K562 (cell line): ENCODE results near the gene CREB3L4.

Experiments used
- CBFB ChIP-seq: sonication (generic); formaldehyde crosslinking; IDR thresholded peaks from 2 replicates; pipeline ENCODE4 v1.4.0; 2020; ENCODE audit warnings: mild to moderate bottlenecking, missing genetic modification reagents
- EZH2 ChIP-seq: IDR thresholded peaks from 2 replicates; pipeline ENCODE4 v1.6.1; 2012; ENCODE audit warnings: low read depth, mild to moderate bottlenecking, inconsistent platforms, low read length, borderline replicate concordance
- FOXM1 ChIP-seq, 2 experiments: fragments of 450-650 bp in 1 of 2; sonication (generic) in 1 of 2; formaldehyde crosslinking in 1 of 2; IDR thresholded peaks; 2 replicates each; pipeline versions ENCODE4 v1.6.1 to v1.9.0; 2017 to 2022; ENCODE audit warnings: low read depth in 2 of 2, mild to moderate bottlenecking in 2 of 2, missing genetic modification reagents in 1 of 2, moderate library complexity in 1 of 2
- GABPB1 ChIP-seq: sonication (generic); formaldehyde crosslinking; IDR thresholded peaks from 2 replicates; pipeline ENCODE4 v1.8.0; 2022; ENCODE audit warnings: mild to moderate bottlenecking, missing genetic modification reagents
- LARP7 ChIP-seq: fragments of 450-650 bp; IDR thresholded peaks from 2 replicates; pipeline ENCODE4 v1.6.1; 2016
- NFE2L1 ChIP-seq: fragments of 450-650 bp; IDR thresholded peaks from 2 replicates; pipeline ENCODE4 v1.6.1; 2016; ENCODE audit warnings: missing genetic modification characterization, low read depth, mild to moderate bottlenecking, missing compliant biosample characterization, moderate library complexity, borderline replicate concordance
- RAD21 ChIP-seq, 2 experiments: fragments of 250-450 bp in 1 of 2; fragments of 450-650 bp in 1 of 2; sonication (Bioruptor Pico) in 1 of 2; formaldehyde crosslinking in 1 of 2; IDR thresholded peaks in 1 of 2; conservative IDR thresholded peaks in 1 of 2; 2 replicates each; pipeline versions ENCODE4 v1.4.0 to v1.8.0; 2020 to 2022; ENCODE audit warnings: mild to moderate bottlenecking in 2 of 2, moderate library complexity in 1 of 2
- SETDB1 ChIP-seq: IDR thresholded peaks from one replicate; pipeline ENCODE4 v1.6.1; 2012; ENCODE audit warnings: low read length, control low read depth, inconsistent platforms
- ZBED1 ChIP-seq: IDR thresholded peaks from 2 replicates; pipeline ENCODE4 v1.6.1; 2014
- ZC3H4 ChIP-seq: sonication (generic); formaldehyde crosslinking; IDR thresholded peaks from 2 replicates; pipeline ENCODE4 v1.9.0; 2021; ENCODE audit warnings: missing genetic modification reagents, borderline replicate concordance
- TF ChIP-seq, protein P1 (sequence below): fragments of 450-650 bp; IDR thresholded peaks from 2 replicates; pipeline ENCODE4 v1.6.1; 2016; ENCODE audit warnings: mild to moderate bottlenecking
- TF ChIP-seq, protein P2 (sequence below), 3 experiments: IDR thresholded peaks in 2 of 3; conservative IDR thresholded peaks in 1 of 3; 2 replicates each; pipeline ENCODE4 v1.5.1; 2011 to 2012; ENCODE audit warnings: low read length in 3 of 3, mild to moderate bottlenecking in 3 of 3, control low read depth in 2 of 3, improper control_type of control experiment in 1 of 3, inconsistent platforms in 1 of 3, low read depth in 1 of 3, mixed read lengths in 1 of 3, moderate library complexity in 1 of 3; ENCODE audit not compliant: insufficient read depth in 2 of 3
- TF ChIP-seq, protein P3 (sequence below): sonication (generic); formaldehyde crosslinking; IDR thresholded peaks from 2 replicates; pipeline ENCODE4 v1.8.1; 2022; ENCODE audit warnings: missing genetic modification reagents
- TF ChIP-seq, protein P4 (sequence below): fragments of 150-350 bp; IDR thresholded peaks from 2 replicates; pipeline ENCODE4 v1.6.1; 2014; ENCODE audit warnings: low read depth, mild to moderate bottlenecking, low read length, borderline replicate concordance

DNA sequence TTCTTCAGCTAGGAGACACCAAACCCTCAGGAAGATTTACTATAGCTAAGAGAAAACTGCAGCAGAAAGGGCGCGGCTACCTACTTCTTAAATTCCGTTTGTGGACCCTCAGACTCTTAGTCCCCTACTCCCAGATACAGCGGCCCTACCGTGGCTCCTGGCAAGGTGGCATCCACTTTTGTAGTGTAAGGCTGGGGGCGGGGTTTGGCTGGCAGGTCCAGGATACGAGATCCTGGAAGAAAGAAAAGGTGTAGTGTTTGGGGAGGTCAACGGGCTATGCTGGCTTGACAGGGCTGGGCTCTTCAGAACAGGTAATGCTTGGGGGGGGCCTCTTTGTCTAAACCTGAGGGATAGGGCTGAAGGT lies 280 bp downstream of the CREB3L4 start:
- TF ChIP-seq, protein P1, sequence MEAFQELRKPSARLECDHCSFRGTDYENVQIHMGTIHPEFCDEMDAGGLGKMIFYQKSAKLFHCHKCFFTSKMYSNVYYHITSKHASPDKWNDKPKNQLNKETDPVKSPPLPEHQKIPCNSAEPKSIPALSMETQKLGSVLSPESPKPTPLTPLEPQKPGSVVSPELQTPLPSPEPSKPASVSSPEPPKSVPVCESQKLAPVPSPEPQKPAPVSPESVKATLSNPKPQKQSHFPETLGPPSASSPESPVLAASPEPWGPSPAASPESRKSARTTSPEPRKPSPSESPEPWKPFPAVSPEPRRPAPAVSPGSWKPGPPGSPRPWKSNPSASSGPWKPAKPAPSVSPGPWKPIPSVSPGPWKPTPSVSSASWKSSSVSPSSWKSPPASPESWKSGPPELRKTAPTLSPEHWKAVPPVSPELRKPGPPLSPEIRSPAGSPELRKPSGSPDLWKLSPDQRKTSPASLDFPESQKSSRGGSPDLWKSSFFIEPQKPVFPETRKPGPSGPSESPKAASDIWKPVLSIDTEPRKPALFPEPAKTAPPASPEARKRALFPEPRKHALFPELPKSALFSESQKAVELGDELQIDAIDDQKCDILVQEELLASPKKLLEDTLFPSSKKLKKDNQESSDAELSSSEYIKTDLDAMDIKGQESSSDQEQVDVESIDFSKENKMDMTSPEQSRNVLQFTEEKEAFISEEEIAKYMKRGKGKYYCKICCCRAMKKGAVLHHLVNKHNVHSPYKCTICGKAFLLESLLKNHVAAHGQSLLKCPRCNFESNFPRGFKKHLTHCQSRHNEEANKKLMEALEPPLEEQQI = no peak
- TF ChIP-seq, protein P2, sequence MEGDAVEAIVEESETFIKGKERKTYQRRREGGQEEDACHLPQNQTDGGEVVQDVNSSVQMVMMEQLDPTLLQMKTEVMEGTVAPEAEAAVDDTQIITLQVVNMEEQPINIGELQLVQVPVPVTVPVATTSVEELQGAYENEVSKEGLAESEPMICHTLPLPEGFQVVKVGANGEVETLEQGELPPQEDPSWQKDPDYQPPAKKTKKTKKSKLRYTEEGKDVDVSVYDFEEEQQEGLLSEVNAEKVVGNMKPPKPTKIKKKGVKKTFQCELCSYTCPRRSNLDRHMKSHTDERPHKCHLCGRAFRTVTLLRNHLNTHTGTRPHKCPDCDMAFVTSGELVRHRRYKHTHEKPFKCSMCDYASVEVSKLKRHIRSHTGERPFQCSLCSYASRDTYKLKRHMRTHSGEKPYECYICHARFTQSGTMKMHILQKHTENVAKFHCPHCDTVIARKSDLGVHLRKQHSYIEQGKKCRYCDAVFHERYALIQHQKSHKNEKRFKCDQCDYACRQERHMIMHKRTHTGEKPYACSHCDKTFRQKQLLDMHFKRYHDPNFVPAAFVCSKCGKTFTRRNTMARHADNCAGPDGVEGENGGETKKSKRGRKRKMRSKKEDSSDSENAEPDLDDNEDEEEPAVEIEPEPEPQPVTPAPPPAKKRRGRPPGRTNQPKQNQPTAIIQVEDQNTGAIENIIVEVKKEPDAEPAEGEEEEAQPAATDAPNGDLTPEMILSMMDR (IDR thresholded peaks at IDR 0.05 in 2 of 3, conservative IDR thresholded peaks at IDR 0.05 in 1 of 3; ENCODE audit: insufficient read depth in 2 of 3, low read depth in 1 of 3, low read length in 3 of 3) = no peak
- TF ChIP-seq GABPB1 (CRISPR knock-in tag) (no peak), CBFB (CRISPR knock-in tag) (no peak), SETDB1 (no peak), LARP7 (no peak), EZH2 (no peak), NFE2L1 (tag) (no peak), RAD21 (CRISPR knock-in tag; conservative IDR thresholded peaks at IDR 0.05 in 1 of 2, IDR thresholded peaks at IDR 0.05 in 1 of 2) (no peak), FOXM1 (IDR thresholded peaks at IDR 0.05; ENCODE audit: low read depth) (no peak), FOXM1 (CRISPR knock-in tag; IDR thresholded peaks at IDR 0.05; ENCODE audit: low read depth) (no peak), ZC3H4 (no peak; the same call in 1 of the 2 replicates), ZBED1 (no peak)
- TF ChIP-seq, protein P3, sequence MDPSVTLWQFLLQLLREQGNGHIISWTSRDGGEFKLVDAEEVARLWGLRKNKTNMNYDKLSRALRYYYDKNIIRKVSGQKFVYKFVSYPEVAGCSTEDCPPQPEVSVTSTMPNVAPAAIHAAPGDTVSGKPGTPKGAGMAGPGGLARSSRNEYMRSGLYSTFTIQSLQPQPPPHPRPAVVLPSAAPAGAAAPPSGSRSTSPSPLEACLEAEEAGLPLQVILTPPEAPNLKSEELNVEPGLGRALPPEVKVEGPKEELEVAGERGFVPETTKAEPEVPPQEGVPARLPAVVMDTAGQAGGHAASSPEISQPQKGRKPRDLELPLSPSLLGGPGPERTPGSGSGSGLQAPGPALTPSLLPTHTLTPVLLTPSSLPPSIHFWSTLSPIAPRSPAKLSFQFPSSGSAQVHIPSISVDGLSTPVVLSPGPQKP (CRISPR knock-in tag) = no peak
- TF ChIP-seq, protein P4, sequence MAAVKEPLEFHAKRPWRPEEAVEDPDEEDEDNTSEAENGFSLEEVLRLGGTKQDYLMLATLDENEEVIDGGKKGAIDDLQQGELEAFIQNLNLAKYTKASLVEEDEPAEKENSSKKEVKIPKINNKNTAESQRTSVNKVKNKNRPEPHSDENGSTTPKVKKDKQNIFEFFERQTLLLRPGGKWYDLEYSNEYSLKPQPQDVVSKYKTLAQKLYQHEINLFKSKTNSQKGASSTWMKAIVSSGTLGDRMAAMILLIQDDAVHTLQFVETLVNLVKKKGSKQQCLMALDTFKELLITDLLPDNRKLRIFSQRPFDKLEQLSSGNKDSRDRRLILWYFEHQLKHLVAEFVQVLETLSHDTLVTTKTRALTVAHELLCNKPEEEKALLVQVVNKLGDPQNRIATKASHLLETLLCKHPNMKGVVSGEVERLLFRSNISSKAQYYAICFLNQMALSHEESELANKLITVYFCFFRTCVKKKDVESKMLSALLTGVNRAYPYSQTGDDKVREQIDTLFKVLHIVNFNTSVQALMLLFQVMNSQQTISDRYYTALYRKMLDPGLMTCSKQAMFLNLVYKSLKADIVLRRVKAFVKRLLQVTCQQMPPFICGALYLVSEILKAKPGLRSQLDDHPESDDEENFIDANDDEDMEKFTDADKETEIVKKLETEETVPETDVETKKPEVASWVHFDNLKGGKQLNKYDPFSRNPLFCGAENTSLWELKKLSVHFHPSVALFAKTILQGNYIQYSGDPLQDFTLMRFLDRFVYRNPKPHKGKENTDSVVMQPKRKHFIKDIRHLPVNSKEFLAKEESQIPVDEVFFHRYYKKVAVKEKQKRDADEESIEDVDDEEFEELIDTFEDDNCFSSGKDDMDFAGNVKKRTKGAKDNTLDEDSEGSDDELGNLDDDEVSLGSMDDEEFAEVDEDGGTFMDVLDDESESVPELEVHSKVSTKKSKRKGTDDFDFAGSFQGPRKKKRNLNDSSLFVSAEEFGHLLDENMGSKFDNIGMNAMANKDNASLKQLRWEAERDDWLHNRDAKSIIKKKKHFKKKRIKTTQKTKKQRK = no peak
